GM23248 (cell line): Measurements from ENCODE around the gene MRPL10. TPM values are rescaled to one million over a fixed set of nuclear protein-coding genes. Genes with fewer than 3 reads are reported as not detected.

Experiments used
- DNase-seq: peaks from one replicate; pipeline ENCODE4 v3.0.0-alpha.2; 2015
- H2AFZ ChIP-seq: fragments of 200-600 bp; sonication (generic); 2 replicates; pipeline ENCODE4 v1.6.1; 2016; ENCODE audit warnings: antibody characterized with exemption
- H3F3A ChIP-seq: fragments of 200-600 bp; sonication (generic); 2 replicates; pipeline ENCODE4 v1.6.1; 2016; ENCODE audit warnings: mild to moderate bottlenecking, antibody characterized with exemption, mixed run types; ENCODE audit not compliant: insufficient read depth
- H3K27ac ChIP-seq: fragments of 200-600 bp; sonication (generic); 2 replicates; pipeline ENCODE4 v1.5.1; 2016; ENCODE audit warnings: mild to moderate bottlenecking
- H3K27me3 ChIP-seq: fragments of 200-600 bp; sonication (generic); replicated peaks from 2 replicates; pipeline ENCODE4 v1.6.1; 2016; ENCODE audit warnings: mild to moderate bottlenecking; ENCODE audit not compliant: insufficient read depth
- H3K36me3 ChIP-seq: fragments of 200-600 bp; sonication (generic); 2 replicates; pipeline ENCODE4 v1.6.1; 2016; ENCODE audit warnings: low read depth, mild to moderate bottlenecking
- H3K4me1 ChIP-seq: fragments of 200-600 bp; sonication (generic); 2 replicates; pipeline ENCODE4 v1.6.1; 2016; ENCODE audit warnings: mild to moderate bottlenecking; ENCODE audit not compliant: insufficient read depth
- H3K4me2 ChIP-seq: fragments of 200-600 bp; sonication (generic); one replicate; pipeline ENCODE4 v1.6.1; 2016; ENCODE audit warnings: mild to moderate bottlenecking; ENCODE audit not compliant: unreplicated experiment
- H3K4me3 ChIP-seq: fragments of 200-600 bp; sonication (generic); 2 replicates; pipeline ENCODE4 v1.5.1; 2016; ENCODE audit warnings: mild to moderate bottlenecking
- H3K79me2 ChIP-seq: fragments of 200-600 bp; sonication (generic); 2 replicates; pipeline ENCODE4 v1.6.1; 2016; ENCODE audit warnings: mild to moderate bottlenecking; ENCODE audit not compliant: insufficient read depth
- H3K9ac ChIP-seq: fragments of 200-600 bp; sonication (generic); 2 replicates; pipeline ENCODE4 v1.6.1; 2016; ENCODE audit warnings: mild to moderate bottlenecking
- H3K9me2 ChIP-seq: fragments of 200-600 bp; sonication (generic); 2 replicates; pipeline ENCODE4 v1.6.1; 2016; ENCODE audit warnings: mixed run types, mild to moderate bottlenecking, moderate library complexity; ENCODE audit not compliant: insufficient read depth
- H3K9me3 ChIP-seq: fragments of 200-600 bp; sonication (generic); one replicate; pipeline ENCODE4 v1.6.1; 2017; ENCODE audit warnings: low read depth
- H4K20me1 ChIP-seq: fragments of 200-600 bp; sonication (generic); 2 replicates; pipeline ENCODE4 v1.6.0; 2016; ENCODE audit not compliant: insufficient read depth
- EZH2 ChIP-seq: fragments of 200-600 bp; sonication (generic); IDR thresholded peaks from 2 replicates; pipeline ENCODE4 v1.6.1; 2018; ENCODE audit warnings: antibody characterized with exemption, mild to moderate bottlenecking; ENCODE audit not compliant: insufficient read depth, poor library complexity, severe bottlenecking
- EZH2phosphoT487 ChIP-seq: fragments of 200-600 bp; sonication (generic); IDR thresholded peaks from 2 replicates; pipeline ENCODE4 v1.6.1; 2018; ENCODE audit warnings: antibody characterized with exemption, moderate library complexity, mild to moderate bottlenecking, low read depth; ENCODE audit not compliant: insufficient read depth
- WGBS, 2 experiments: methylation state at CpG; one replicate each; pipeline ENCODE4 v1.1.6; 2015 to 2017; ENCODE audit warnings: low lambda C conversion rate in 2 of 2, low coverage in 1 of 2; ENCODE audit errors: missing lambda C conversion rate in 2 of 2; 5-methylcytosine and 5-hydroxymethylcytosine counted together
- in situ Hi-C: fragments of 300-500 bp; cut with MboI; formaldehyde crosslinking; loops from 2 replicates; pipeline ENCODE4 v1.15.0; 2020
- polyA plus RNA-seq: library from polyadenylated mRNA; unstranded; fragments of >200 nt; fragmentation: Nextera tagmentation; extraction: Ambion mirVana; gene quantifications from 2 replicates; pipeline ENCODE4 v1.2.1, GENCODE V29; 2016
- total RNA-seq: library from RNA; depleted of rRNA; stranded (reverse); fragments of >200 nt; shearing (Covaris generic); gene quantifications from 2 replicates; pipeline ENCODE4 v1.2.3, GENCODE V29; 2014

The MRPL10 gene
- total and polyA plus RNA-seq, 2 experiments from 2014 or later, result 30.6 to 37.3 TPM

GRCh38 chr17:47803201-47803600 lies 28.1 kb downstream of the MRPL10 start:
- TF ChIP-seq EZH2 (no peak), EZH2phosphoT487 (no peak)
- no peaks in the 10 kb centered on the region for H3K4me1 ChIP-seq
- no peak overlapping the region for H3K27ac ChIP-seq
- no peaks in the 10 kb centered on the region for H4K20me1 ChIP-seq
- H3K27me3 ChIP-seq, result peaks cover 3% of the 10 kb centered on the region; the same call in 1 of the 2 replicates
- H3K9me2 ChIP-seq, result no peaks in the 10 kb centered on the region
- no peaks in the 10 kb centered on the region for H3K9me3 ChIP-seq
- no peak overlapping the region for H3K4me3 ChIP-seq
- H3K79me2 ChIP-seq, result no peaks in the 10 kb centered on the region
- in situ Hi-C loops, result no loop called here
- no peak overlapping the region for H3K9ac ChIP-seq
- no peak overlapping the region for H2AFZ ChIP-seq
- H3K36me3 ChIP-seq, result no peaks in the 10 kb centered on the region
- no peak overlapping the region for H3K4me2 ChIP-seq
- no peak for DNase-seq
- H3F3A ChIP-seq, result no peaks in the 10 kb centered on the region
- 37 to 44% methylated on average over 5 of the region's 5 CpGs for WGBS, 2 experiments

GRCh38 chr17:47802341-47803022 lies 28.9 kb downstream of the MRPL10 start:
- H3K4me3 ChIP-seq, result no peak overlapping the region
- H3K27ac ChIP-seq, result no peak overlapping the region
- H3K4me1 ChIP-seq, result no peaks in the 10 kb centered on the region
- no peak overlapping the region for H3K4me2 ChIP-seq
- peaks cover 3% of the 10 kb centered on the region; the same call in 1 of the 2 replicates for H3K27me3 ChIP-seq
- no peaks in the 10 kb centered on the region for H3F3A ChIP-seq
- H3K9ac ChIP-seq, result no peak overlapping the region
- H3K9me2 ChIP-seq, result no peaks in the 10 kb centered on the region
- 24 to 26% methylated on average over 9 of the region's 9 CpGs for WGBS, 2 experiments
- H3K36me3 ChIP-seq, result no peaks in the 10 kb centered on the region
- no peaks in the 10 kb centered on the region for H4K20me1 ChIP-seq
- no peaks in the 10 kb centered on the region for H3K79me2 ChIP-seq
- H3K9me3 ChIP-seq, result no peaks in the 10 kb centered on the region
- in situ Hi-C loops, result no loop called here
- TF ChIP-seq EZH2phosphoT487 (no peak), EZH2 (no peak)
- peak; percentile 73 for DNase-seq
- H2AFZ ChIP-seq, result no peak overlapping the region

- Histone ChIP-seq H3K27me3 (peaks cover 3% of the 10 kb centered on the region; the same call in 1 of the 2 replicates), H3K9me2 (no peaks in the 10 kb centered on the region), H3K9me3 (no peaks in the 10 kb centered on the region), H3K79me2 (no peaks in the 10 kb centered on the region), H3K36me3 (no peaks in the 10 kb centered on the region), H3K4me1 (no peaks in the 10 kb centered on the region), H2AFZ (no peak overlapping the region), H3K9ac (no peak overlapping the region), H3K27ac (no peak overlapping the region), H4K20me1 (no peaks in the 10 kb centered on the region), H3K4me3 (no peak overlapping the region), H3K4me2 (no peak overlapping the region), H3F3A (no peaks in the 10 kb centered on the region)
- in situ Hi-C loops, result no loop called here
- TF ChIP-seq EZH2phosphoT487 (no peak), EZH2 (no peak)
- DNase-seq, result no peak
- 17 to 29% methylated on average over 4 to 6 of the region's 6 CpGs for WGBS, 2 experiments
These were observed 29.4 kb downstream of the MRPL10 start for GRCh38 chr17:47801906-47802305.

- Histone ChIP-seq H3K79me2 (no peaks in the 10 kb centered on the region), H3K4me1 (no peaks in the 10 kb centered on the region), H3K9me3 (no peaks in the 10 kb centered on the region), H3K4me3 (no peak overlapping the region), H3F3A (no peaks in the 10 kb centered on the region), H3K9ac (no peak overlapping the region), H3K4me2 (no peak overlapping the region), H4K20me1 (no peaks in the 10 kb centered on the region), H3K27me3 (peaks cover 3% of the 10 kb centered on the region; the same call in 1 of the 2 replicates), H3K27ac (no peak overlapping the region), H2AFZ (no peak overlapping the region), H3K9me2 (no peaks in the 10 kb centered on the region), H3K36me3 (no peaks in the 10 kb centered on the region)
- DNase-seq, result no peak
- 59 to 71% methylated on average over 4 of the region's 4 CpGs for WGBS, 2 experiments
- no peak for TF ChIP-seq EZH2phosphoT487
- TF ChIP-seq EZH2, result no peak
- in situ Hi-C loops, result no loop called here
These were observed 30.1 kb downstream of the MRPL10 start for GRCh38 chr17:47801176-47801765.
